ENCODE measurements around the gene SOX6. TPM values are rescaled to one million over a fixed set of nuclear protein-coding genes. Genes with fewer than 3 reads are reported as not detected.

SOX6 gene
- total RNA-seq, 1 donor from 2014 or later: 19.6 TPM

- TF ChIP-seq, protein P1, sequence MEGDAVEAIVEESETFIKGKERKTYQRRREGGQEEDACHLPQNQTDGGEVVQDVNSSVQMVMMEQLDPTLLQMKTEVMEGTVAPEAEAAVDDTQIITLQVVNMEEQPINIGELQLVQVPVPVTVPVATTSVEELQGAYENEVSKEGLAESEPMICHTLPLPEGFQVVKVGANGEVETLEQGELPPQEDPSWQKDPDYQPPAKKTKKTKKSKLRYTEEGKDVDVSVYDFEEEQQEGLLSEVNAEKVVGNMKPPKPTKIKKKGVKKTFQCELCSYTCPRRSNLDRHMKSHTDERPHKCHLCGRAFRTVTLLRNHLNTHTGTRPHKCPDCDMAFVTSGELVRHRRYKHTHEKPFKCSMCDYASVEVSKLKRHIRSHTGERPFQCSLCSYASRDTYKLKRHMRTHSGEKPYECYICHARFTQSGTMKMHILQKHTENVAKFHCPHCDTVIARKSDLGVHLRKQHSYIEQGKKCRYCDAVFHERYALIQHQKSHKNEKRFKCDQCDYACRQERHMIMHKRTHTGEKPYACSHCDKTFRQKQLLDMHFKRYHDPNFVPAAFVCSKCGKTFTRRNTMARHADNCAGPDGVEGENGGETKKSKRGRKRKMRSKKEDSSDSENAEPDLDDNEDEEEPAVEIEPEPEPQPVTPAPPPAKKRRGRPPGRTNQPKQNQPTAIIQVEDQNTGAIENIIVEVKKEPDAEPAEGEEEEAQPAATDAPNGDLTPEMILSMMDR (conservative IDR thresholded peaks at IDR 0.05): no peak
- no peak for DNase-seq (ENCODE audit: low read depth, low spot score)
- Mint-ChIP-seq H3K27me3 (ENCODE audit: low read depth) (no peaks in the 10 kb centered on the region), H3K4me3 (no peak overlapping the region), H3K4me1 (no peaks in the 10 kb centered on the region), H3K9me3 (peaks cover 14% of the 10 kb centered on the region), H3K36me3 (ENCODE audit: low read depth) (peaks cover 6% of the 10 kb centered on the region), H3K27ac (ENCODE audit: unreplicated experiment) (no peak overlapping the region)
These were observed 422.3 kb downstream of the SOX6 start for GRCh38 chr11:15933886-15934625.

GRCh38 chr11:15932417-15932816, 423.9 kb downstream of the SOX6 start:
- TF ChIP-seq, protein P1 (conservative IDR thresholded peaks at IDR 0.05): no peak
- no peak for DNase-seq (ENCODE audit: low read depth, low spot score)
- H3K9me3 Mint-ChIP-seq: peaks cover 17% of the 10 kb centered on the region
- peaks cover 6% of the 10 kb centered on the region for H3K36me3 Mint-ChIP-seq (ENCODE audit: low read depth)
- no peak overlapping the region for H3K4me3 Mint-ChIP-seq
- H3K27me3 Mint-ChIP-seq (ENCODE audit: low read depth): no peaks in the 10 kb centered on the region
- H3K27ac Mint-ChIP-seq (ENCODE audit: unreplicated experiment): no peak overlapping the region
- H3K4me1 Mint-ChIP-seq: peaks cover 7% of the 10 kb centered on the region

GRCh38 chr11:15931497-15931896, 424.8 kb downstream of the SOX6 start:
- Mint-ChIP-seq H3K9me3 (peaks cover 17% of the 10 kb centered on the region), H3K4me1 (peaks cover 7% of the 10 kb centered on the region), H3K36me3 (ENCODE audit: low read depth) (peaks cover 6% of the 10 kb centered on the region), H3K27me3 (ENCODE audit: low read depth) (no peaks in the 10 kb centered on the region), H3K27ac (ENCODE audit: unreplicated experiment) (no peak overlapping the region), H3K4me3 (no peak overlapping the region)
- DNase-seq (ENCODE audit: low read depth, low spot score): no peak
- TF ChIP-seq, protein P1 (conservative IDR thresholded peaks at IDR 0.05): no peak

DNA sequence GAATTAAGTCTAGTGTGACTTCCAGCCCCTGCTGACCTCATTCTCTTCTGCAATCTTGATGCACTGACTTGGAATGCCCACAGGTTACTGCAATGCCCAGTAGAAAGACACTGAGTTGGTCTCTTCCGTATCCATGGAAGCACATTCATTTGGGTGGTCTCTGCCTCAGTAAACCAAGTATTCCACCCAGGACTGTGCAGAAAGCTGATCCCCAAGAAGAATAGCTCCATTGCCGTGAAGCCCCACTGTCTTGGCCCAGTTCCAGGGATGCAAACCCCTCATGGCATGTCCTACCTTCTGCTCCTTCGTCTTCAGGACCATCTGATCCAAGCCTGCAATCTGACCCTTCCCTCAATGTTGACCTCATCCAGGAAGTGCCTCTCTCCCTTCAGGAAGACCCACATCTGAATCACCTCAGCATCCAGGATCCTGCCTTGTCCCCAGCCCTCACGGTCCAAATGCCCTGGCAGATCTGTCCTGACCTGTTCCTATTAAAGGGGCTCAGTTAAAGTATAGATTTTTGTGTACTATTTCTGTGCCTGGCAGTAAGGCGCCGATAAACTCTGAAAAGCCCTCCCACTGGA, 425.8 kb downstream of the SOX6 start:
- peaks cover 6% of the 10 kb centered on the region for H3K36me3 Mint-ChIP-seq (ENCODE audit: low read depth)
- H3K4me3 Mint-ChIP-seq: no peak overlapping the region
- H3K9me3 Mint-ChIP-seq: peaks cover 17% of the 10 kb centered on the region
- peaks cover 7% of the 10 kb centered on the region for H3K4me1 Mint-ChIP-seq
- TF ChIP-seq, protein P1 (conservative IDR thresholded peaks at IDR 0.05): no peak
- no peak for DNase-seq (ENCODE audit: low read depth, low spot score)
- H3K27me3 Mint-ChIP-seq (ENCODE audit: low read depth): no peaks in the 10 kb centered on the region
- no peak overlapping the region for H3K27ac Mint-ChIP-seq (ENCODE audit: unreplicated experiment)

DNA sequence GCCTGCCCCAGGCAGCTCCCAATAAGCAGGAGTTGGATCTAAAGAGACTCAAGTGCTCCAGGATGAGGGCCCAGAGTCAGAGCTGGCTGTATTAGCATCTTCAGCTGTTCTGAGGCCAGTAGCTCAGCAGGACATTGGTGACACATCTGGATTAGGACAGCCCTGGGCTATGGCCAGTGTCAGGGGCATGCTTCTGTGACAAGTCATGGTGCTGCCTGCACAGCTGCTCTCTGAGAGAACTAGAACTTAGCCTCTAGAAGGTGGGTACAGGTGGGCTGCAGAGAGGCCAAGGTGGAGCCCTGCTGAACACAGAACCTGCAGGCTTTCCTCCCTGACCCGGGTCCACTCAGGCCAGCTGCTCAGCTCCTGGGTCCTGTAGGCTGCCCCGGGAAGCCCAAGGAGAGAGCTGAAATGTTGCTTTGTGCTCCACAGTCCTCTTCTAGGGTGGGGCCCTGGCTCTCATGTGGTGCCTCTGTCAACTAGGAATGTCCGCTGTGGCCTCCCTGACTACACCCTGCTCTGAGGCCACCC, 426.9 kb downstream of the SOX6 start:
- Mint-ChIP-seq H3K36me3 (ENCODE audit: low read depth) (peaks cover 6% of the 10 kb centered on the region), H3K27ac (ENCODE audit: unreplicated experiment) (no peak overlapping the region), H3K9me3 (peaks cover 17% of the 10 kb centered on the region), H3K27me3 (ENCODE audit: low read depth) (no peaks in the 10 kb centered on the region), H3K4me1 (peaks cover 7% of the 10 kb centered on the region), H3K4me3 (no peak overlapping the region)
- TF ChIP-seq, protein P1 (conservative IDR thresholded peaks at IDR 0.05): no peak
- no peak for DNase-seq (ENCODE audit: low read depth, low spot score)

All from neural crest cell (in vitro differentiated cells).